ENCODE measurements around the gene SCAMP2.

Gene SCAMP2

DNA sequence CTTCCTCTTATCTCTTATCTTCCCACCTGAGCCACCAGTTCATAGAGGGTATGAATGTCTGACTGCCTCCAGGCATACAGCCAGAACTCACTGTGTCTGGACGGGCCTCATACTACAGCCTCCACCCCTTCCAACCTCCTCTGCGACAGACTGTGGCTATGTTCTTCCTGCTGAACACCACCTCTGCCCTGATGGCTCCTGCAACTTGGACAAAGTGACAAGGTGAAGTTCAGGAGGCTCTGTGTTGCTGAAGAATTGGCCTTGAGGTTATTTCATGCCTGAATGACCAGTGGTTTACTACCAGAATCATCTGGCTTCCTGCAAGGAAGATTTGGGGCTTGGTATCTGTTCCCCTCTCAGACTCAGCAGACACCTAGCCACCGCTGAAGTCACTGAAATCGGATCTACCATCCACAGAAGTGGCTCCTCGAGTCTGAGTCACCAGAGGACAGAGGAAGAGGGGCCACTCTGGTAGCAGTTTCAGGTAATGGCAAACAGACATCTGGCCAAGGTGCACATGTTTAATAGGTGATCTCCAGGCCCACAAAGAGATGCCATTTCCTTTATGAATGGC, 16.0 kb downstream of the SCAMP2 start:
- Histone ChIP-seq H3K36me3 (ENCODE audit: insufficient read depth, low read length) (peaks cover 32% of the 10 kb centered on the region), H3K4me1 (ENCODE audit: insufficient read depth, low read length) (no peaks in the 10 kb centered on the region), H3K9me3 (ENCODE audit: insufficient read depth, low read length, severe bottlenecking) (no peaks in the 10 kb centered on the region), H3K4me3 (ENCODE audit: low read depth in 1 of 2, low read length in 2 of 2) (no peak overlapping the region), H3K4me2 (ENCODE audit: insufficient read depth, low read length) (no peak overlapping the region), H3K79me2 (ENCODE audit: insufficient read depth, low read length) (peaks cover 43% of the 10 kb centered on the region), H3K9ac (ENCODE audit: low read depth, low read length) (no peak overlapping the region), H3K27me3 (ENCODE audit: insufficient read depth, low read length, poor library complexity) (no peaks in the 10 kb centered on the region), H4K20me1 (ENCODE audit: insufficient read depth, low read length) (peaks cover 13% of the 10 kb centered on the region; the same call in 1 of the 2 replicates), H3K27ac (ENCODE audit: low read length) (no peak overlapping the region), H2AFZ (ENCODE audit: low read depth, low read length) (no peak overlapping the region)
- ATAC-seq (ENCODE audit: insufficient read depth, low read depth) (no peak), DNase-seq (no peak)
- TF ChIP-seq, protein P1, sequence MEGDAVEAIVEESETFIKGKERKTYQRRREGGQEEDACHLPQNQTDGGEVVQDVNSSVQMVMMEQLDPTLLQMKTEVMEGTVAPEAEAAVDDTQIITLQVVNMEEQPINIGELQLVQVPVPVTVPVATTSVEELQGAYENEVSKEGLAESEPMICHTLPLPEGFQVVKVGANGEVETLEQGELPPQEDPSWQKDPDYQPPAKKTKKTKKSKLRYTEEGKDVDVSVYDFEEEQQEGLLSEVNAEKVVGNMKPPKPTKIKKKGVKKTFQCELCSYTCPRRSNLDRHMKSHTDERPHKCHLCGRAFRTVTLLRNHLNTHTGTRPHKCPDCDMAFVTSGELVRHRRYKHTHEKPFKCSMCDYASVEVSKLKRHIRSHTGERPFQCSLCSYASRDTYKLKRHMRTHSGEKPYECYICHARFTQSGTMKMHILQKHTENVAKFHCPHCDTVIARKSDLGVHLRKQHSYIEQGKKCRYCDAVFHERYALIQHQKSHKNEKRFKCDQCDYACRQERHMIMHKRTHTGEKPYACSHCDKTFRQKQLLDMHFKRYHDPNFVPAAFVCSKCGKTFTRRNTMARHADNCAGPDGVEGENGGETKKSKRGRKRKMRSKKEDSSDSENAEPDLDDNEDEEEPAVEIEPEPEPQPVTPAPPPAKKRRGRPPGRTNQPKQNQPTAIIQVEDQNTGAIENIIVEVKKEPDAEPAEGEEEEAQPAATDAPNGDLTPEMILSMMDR (IDR thresholded peaks at IDR 0.05; ENCODE audit: borderline replicate concordance, extremely low read depth, low read length, poor library complexity, severe bottlenecking) = no peak
- no peak for TF ChIP-seq EZH2 (IDR thresholded peaks at IDR 0.05; ENCODE audit: borderline replicate concordance, low read depth, low read length, severe bottlenecking)

DNA sequence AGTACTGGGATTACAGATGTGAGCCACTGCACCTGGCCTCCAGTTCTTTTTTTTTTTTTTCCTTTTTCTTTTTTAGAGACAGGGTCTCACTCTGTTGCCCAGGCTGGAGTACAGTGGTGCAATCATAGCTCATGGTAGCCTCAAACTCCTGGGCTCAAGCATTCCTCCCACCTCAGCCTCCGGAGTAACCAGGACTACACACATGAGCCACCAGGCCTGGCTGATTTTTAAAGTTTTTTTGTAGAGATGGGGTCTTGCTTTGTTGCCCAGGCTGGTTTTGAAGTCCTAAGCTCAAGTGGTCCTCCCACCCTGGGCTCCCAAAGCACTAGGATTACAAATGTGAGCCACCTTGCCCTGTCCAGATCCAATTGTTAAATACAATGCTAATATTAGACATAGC, 16.6 kb downstream of the SCAMP2 start:
- ATAC-seq (ENCODE audit: insufficient read depth, low read depth) (no peak), DNase-seq (no peak)
- H3K9me3 ChIP-seq (ENCODE audit: insufficient read depth, low read length, severe bottlenecking) = no peaks in the 10 kb centered on the region
- H2AFZ ChIP-seq (ENCODE audit: low read depth, low read length) = no peak overlapping the region
- H4K20me1 ChIP-seq (ENCODE audit: insufficient read depth, low read length) = peaks cover 13% of the 10 kb centered on the region; the same call in 1 of the 2 replicates
- H3K36me3 ChIP-seq (ENCODE audit: insufficient read depth, low read length) = peaks cover 38% of the 10 kb centered on the region
- TF ChIP-seq, protein P1 (IDR thresholded peaks at IDR 0.05; ENCODE audit: borderline replicate concordance, extremely low read depth, low read length, poor library complexity, severe bottlenecking) = no peak
- TF ChIP-seq EZH2 (IDR thresholded peaks at IDR 0.05; ENCODE audit: borderline replicate concordance, low read depth, low read length, severe bottlenecking) = no peak
- no peaks in the 10 kb centered on the region for H3K27me3 ChIP-seq (ENCODE audit: insufficient read depth, low read length, poor library complexity)
- H3K4me2 ChIP-seq (ENCODE audit: insufficient read depth, low read length) = no peak overlapping the region
- H3K4me1 ChIP-seq (ENCODE audit: insufficient read depth, low read length) = no peaks in the 10 kb centered on the region
- H3K79me2 ChIP-seq (ENCODE audit: insufficient read depth, low read length) = peaks cover 41% of the 10 kb centered on the region
- H3K9ac ChIP-seq (ENCODE audit: low read depth, low read length) = no peak overlapping the region
- no peak overlapping the region for H3K27ac ChIP-seq (ENCODE audit: low read length)
- H3K4me3 ChIP-seq (ENCODE audit: low read depth in 1 of 2, low read length in 2 of 2) = no peak overlapping the region

DNA sequence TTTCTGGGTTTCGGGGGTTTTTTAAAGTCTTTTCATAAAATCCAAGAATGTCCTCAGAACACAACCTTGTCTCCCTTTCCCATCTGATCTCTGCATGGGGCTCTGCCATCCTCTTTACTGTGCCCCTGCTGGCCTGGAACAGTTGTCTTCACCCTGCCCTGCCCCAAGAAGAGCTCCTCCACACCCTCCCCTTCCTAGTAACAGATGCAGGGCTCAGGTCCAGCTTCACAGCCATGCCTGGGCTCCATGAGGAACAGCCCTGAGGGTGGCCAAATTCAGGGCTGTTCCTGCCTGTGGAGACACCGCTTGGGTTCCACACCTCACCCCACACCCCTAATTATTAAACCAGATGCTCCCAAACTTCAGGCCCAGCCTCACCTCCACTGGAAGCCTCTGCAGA, 17.3 kb downstream of the SCAMP2 start:
- Histone ChIP-seq H3K79me2 (ENCODE audit: insufficient read depth, low read length) (peaks cover 36% of the 10 kb centered on the region), H3K4me1 (ENCODE audit: insufficient read depth, low read length) (no peaks in the 10 kb centered on the region), H3K36me3 (ENCODE audit: insufficient read depth, low read length) (peaks cover 45% of the 10 kb centered on the region), H3K27me3 (ENCODE audit: insufficient read depth, low read length, poor library complexity) (no peaks in the 10 kb centered on the region), H3K4me3 (ENCODE audit: low read depth in 1 of 2, low read length in 2 of 2) (no peak overlapping the region), H3K27ac (ENCODE audit: low read length) (no peak overlapping the region), H2AFZ (ENCODE audit: low read depth, low read length) (no peak overlapping the region), H3K9ac (ENCODE audit: low read depth, low read length) (no peak overlapping the region), H3K4me2 (ENCODE audit: insufficient read depth, low read length) (no peak overlapping the region), H3K9me3 (ENCODE audit: insufficient read depth, low read length, severe bottlenecking) (no peaks in the 10 kb centered on the region), H4K20me1 (ENCODE audit: insufficient read depth, low read length) (peaks cover 13% of the 10 kb centered on the region; the same call in 1 of the 2 replicates)
- ATAC-seq (ENCODE audit: insufficient read depth, low read depth) (no peak), DNase-seq (no peak)
- TF ChIP-seq, protein P1 (IDR thresholded peaks at IDR 0.05; ENCODE audit: borderline replicate concordance, extremely low read depth, low read length, poor library complexity, severe bottlenecking) = no peak
- TF ChIP-seq EZH2 (IDR thresholded peaks at IDR 0.05; ENCODE audit: borderline replicate concordance, low read depth, low read length, severe bottlenecking) = no peak

All from DND-41 (cell line).